Epithelial cell of prostate (primary cell): ENCODE data around the gene NEU1.

ENCODE experiments used
- DNase-seq: peaks from one replicate; pipeline ENCODE4 v3.0.0-alpha.2; 2011; ENCODE audit warnings: low read depth, low spot score
- H3K27ac ChIP-seq: fragments of 450-650 bp; 2 replicates; pipeline ENCODE4 v1.5.1; 2017; ENCODE audit warnings: mild to moderate bottlenecking

Gene NEU1

DNA sequence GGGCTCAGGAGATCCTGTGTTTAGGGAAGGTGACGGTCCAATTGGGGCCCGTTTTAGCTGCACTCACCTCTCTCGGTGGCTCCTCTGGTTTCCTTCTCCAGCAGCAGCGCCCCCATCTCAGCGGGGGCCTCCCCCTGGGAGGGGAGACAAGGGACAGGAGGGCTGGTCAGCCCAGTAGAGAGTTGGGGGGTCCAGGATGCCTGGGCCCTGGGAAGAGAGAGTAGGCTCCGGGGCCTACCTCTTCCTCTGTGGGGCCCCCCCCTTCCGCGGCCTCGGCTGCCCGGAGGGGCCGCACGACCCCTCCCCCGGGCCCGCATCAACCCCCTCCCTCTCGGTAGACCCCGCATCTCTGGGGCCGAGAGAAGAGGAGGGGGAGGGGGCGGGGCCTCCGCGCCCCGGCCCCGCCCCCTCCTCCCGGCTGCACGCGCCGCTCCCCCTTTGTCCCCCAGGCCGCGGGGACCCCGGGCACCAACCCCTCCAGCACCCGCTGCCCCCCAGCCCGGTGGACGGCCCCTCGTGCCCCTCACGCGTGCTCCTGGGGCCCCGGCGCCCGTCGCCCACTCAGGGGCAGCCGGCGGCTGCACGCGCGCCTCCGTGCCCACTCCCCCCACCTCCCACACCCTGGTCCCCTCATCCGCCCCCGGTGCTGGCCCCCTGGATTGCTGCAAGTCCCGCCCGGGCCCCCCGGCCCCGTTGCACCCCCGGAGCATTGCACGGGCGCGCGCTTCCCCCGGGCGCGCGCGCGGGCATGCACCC, 34.4 kb upstream of the NEU1 start:
- H3K27ac ChIP-seq, result peak overlapping the region; percentile 71
- no peak for DNase-seq

DNA sequence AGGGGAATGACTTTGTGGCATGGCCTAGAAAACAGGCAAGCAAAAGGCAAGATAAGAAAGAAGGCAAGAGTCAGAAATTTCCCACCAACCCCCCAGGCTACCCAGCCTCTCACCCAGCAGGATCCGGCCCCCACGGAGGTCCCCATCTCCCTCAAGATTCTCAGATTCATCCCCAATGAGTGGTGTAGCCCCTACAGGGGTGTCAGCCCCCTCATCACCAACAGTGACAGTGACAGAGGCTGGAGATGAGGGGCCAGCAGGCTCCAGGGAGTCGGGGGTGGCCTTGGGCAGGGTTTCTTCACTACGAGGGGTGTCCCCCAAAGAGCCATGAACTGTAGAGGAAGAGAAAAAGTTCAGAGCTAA, 33.9 kb upstream of the NEU1 start:
- H3K27ac ChIP-seq, result no peak overlapping the region
- no peak for DNase-seq

DNA sequence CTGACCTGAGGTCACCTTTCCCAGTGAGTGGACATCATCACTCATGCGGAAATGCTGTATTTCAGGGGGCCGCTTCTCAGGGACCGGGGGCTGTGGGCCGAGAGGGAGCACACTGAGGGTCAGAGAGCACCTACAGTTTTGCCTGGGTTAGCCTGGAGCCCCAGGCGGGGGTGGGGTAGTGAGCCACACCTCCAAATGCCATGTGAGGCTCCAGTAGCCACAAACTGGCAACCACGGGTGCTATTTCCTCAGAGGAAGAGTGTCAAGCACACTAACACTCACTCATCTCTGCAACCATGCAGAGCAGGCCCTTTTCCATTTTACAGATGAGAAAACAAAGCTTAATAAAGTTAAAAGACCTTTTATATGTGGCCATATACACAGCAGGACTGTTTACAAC, 30.2 kb upstream of the NEU1 start:
- H3K27ac ChIP-seq, result no peak overlapping the region
- DNase-seq, result no peak

DNA sequence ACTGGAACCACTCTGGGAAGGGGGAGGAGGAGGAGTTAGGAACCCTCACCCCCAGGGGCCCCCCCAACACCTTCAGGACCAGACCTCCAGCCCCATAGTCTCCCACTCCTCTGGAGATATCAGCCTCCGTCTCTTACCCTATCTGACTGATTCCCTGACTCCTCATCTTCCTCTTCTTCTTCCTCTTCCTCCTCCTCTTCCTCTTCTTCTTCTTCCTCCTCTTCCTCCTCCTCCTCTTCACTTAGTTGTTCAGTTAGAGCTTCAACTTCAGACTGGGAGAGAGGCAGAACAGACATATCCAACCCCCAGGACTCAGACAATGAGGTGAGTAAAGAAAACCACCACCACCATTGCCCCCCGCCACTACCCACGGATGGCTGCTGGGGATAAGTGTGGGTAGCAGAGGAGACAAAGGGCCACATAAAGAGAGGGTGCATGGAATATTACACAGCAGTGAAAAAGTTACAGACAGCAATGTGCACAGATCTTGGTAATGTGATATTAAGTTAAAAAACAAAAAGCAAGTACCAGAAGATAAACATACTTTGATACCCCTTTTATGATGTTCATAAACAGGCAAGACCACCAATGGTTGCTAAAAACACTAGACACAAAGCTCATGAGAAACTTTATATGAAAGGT, 26.8 kb upstream of the NEU1 start:
- DNase-seq, result no peak
- H3K27ac ChIP-seq, result no peak overlapping the region

DNA sequence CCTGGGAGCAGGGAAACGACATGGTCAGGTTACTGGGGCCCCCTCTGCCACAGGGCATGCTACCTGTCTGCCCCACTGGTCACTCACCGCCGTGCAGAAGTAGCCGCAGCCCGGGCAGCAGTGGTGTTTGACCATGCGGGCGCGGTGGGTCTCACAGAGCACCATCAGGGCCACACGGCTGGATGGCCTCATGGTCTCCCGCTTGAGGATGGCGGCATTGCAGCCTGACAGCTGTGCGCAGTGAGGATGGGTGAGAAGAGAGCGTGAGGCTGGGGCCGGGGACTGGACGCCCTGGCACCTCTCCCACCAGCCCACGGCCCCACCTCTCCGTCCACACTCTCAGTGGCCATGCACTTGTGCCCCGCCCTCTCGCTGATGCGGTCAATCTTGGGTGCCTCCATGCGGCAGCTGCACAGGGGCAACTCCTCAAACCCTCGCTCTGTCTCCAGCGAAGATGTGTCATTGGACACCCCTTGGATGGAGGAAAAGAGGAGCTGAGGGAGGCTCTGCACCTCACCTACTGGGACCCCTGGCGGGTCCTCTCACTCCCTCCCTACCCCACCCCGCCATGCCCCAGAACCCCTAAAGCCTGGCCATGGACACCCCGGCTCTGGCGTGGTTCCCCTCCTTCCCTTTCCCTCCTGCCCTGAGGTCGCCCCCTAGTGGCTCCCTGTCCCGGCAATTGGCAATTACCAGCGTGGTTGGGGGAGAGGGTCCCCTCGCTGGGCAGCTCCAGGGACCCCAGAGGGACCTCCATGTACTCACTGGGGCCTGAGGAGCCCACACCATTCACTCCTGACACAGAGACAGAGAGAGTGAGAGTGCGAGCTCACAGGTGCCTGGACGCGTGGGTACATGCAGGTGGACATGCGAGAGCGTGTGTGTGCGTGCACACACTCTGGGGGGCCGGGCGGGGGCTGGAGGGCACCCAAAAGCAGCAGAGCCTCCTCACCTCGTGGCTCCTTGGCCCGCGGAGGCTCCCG, 25.9 kb upstream of the NEU1 start:
- DNase-seq, result no peak
- H3K27ac ChIP-seq, result no peak overlapping the region

DNA sequence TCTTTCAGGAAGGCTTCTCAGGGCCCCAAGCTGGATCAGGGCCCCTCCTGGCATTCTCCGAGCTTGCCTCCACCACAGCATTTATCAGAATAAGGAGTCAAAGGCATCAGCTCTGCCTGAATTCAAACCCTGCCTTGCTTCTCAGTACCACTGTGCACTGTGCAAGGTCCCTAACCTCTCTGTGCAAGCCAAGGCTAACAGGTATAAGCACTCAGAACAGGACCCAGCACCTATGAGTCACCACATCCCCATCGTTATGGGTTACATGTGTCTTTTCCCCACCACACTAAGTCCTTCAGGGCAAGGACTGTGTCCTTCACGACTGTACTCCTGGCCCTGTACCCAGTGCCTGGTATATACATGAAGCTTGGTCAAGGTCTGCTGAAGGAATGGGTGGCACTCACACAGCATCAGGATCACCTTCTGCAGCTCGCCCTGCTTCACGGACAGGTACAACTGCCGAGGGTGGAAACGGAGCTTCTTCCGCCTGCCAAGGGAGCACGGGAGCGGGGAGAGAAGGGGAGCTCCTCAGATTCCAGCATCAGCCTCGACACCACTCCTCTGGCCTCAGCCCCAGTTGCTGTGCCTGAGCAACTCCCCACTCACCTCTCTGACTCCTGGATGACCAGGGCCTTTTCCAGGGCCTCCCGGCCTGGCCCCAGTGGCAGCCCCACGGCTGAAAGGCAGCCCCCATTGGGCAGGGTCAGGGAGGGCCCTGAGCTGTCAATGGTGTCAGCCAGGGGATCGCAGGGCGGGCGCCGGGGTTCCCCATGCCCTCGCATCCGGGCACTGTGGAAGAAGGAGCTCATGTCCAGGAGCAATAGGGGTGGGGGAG, 24.8 kb upstream of the NEU1 start:
- DNase-seq, result no peak
- H3K27ac ChIP-seq, result no peak overlapping the region

DNA sequence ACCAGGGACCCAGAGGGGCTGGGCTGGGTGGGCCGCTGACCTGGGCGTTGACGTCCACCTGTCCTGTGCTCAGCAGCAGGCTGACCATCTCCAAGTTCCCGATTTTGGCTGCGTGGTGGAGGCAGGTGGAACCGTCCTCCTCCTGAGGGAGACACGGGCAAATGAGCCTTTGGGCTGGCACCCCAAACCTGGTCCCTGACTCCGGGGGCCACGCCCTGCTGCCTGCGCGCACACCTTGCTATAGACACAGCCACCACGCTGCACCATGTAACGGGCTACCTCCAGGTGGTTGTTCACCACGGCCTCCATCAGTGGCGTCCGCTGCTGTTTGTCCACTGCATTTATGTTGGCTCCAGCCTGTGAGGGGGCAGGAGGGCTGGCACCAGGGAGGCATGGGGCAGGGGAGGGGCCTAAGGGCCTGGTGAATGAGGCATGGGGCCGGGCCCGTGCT, 23.9 kb upstream of the NEU1 start:
- no peak overlapping the region for H3K27ac ChIP-seq
- no peak for DNase-seq

DNA sequence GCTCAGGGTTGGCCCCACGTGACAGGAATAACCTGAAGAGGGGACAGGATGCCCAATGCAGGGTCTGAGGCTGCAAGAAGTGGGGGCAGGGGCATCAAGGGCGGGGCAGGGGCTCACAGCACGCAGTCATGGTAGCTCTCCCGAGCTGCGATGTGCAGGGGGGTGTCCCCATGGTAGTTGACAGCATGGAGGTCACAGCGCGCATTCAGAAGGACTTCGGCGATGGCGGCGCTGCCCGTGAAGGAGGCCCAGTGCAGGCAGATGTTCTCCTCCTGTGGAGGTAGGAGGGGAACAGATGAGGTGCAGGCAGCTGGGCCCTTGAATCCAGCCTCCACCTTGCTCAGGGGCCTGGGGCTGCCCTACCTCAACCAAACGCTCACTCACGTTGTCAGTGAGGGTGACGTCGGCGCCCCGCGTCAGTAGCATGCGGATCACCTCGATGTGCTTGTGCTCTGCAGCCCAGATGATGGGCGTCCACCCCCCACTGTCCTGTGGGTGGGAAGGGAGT, 22.0 kb upstream of the NEU1 start:
- no peak overlapping the region for H3K27ac ChIP-seq
- no peak for DNase-seq

DNA sequence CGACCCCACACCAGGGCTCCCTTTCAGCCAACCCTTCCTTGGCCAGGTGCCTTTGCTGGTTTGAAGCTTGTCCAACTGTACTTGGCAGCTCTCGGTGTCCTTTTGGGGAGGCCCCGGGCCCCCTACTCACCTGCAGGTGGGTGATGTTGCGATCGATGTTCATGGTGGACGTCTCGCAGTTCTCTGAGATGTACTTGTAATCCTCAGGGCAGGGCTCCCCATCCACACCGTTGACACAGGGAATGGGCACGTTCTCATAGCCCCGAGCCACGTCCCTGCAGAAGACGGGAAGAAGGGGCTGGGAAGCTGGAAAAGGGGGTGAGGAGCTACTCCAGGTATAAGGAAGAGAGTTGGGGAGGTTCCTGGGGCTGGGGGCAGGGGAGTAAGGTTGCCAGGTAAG, 21.1 kb upstream of the NEU1 start:
- H3K27ac ChIP-seq, result no peak overlapping the region
- no peak for DNase-seq

DNA sequence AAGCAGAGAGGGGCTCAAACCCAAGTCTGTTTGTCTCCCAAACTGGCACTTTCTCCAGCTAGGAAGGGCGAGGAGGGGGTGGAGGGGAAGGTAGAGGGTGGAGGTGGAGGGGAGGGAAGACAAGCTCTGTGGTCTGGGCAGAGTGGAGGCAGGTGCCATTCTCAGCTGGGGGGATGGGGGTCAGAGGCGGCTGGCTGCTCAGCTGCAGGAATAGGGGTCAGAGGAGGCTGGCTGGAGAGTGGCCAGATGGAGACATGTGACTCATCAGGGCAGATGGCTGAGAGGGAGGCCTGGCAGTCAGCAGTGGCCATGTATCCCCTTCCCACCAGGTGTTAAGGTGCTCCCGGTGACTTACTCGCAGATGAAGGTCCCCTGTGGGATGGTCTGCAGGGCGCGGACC, 19.7 kb upstream of the NEU1 start:
- H3K27ac ChIP-seq, result no peak overlapping the region
- no peak for DNase-seq

DNA sequence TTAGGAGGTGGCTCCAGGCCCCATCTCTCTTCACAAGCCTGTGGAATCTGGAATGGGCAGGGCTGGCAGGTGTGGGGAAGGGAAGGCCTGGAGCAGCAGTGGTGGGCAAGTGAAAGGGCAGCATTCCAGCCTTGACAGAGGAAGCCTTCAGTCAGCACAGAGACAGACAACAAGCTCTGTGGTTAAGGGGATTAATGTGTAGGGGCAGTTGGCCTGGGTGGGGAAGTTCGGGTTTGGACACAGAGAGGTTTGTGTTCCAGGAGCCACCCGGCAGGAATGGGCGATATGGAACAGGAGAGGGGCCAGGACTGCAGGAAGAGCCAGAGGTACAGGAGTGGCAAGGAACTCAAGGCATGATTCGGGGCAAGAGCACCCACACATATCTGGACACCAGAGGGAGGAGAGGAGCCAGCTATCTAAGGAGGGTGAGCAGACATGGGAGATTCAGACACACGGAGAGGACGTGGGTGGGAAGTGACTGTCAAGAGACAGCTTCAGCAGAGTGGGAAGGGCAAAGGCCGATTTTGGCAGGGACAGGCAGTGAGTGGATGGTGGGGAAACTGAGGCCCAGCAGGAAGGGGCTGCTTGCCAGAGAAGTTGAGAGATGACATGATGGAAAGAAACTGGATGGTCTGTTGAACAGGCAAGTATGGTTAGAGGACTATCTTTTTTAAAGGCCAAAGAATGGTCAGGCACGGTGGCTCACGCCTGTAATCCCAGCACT, 18.7 kb upstream of the NEU1 start:
- no peak for DNase-seq
- H3K27ac ChIP-seq, result no peak overlapping the region

DNA sequence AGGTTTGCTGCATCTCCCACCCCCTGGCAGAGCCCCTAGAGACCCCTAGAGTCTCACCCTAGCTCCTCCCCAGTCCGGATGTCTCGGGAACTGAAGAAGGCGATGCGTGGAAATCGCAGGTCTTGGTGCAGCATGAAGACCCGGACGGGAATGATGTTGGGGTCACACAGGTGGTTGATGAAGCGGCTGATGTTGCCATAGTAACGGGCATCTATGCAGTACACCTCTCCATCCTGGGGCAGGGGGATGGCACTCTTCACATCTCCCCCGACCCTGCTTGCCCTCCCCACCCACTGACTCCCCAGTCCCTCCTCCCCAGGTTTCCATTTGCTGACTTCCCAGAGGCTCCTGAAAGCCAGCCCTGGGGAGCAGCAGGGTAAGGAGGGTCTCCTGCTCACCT, 18.0 kb upstream of the NEU1 start:
- H3K27ac ChIP-seq, result no peak overlapping the region
- no peak for DNase-seq

DNA sequence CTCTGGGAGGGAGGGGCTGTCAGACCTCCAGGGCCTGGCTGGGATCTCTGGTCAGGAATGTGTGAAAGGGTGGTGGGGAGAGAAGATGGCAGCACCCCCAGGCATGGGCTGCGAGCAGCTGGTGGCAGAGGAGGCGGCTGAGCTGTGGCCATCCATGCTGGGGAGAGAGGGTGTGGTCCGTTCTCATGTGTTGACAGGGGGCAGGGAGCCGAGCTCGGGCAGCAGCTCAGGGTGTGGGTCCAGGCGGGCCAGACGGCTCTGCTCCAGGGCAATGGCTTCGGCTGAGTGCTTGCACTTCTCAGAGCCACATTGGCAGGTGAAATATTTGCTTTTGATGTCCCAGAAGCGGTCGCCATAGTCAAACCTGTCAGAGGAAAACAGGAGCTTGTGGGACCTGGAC, 17.3 kb upstream of the NEU1 start:
- DNase-seq, result no peak
- no peak overlapping the region for H3K27ac ChIP-seq

DNA sequence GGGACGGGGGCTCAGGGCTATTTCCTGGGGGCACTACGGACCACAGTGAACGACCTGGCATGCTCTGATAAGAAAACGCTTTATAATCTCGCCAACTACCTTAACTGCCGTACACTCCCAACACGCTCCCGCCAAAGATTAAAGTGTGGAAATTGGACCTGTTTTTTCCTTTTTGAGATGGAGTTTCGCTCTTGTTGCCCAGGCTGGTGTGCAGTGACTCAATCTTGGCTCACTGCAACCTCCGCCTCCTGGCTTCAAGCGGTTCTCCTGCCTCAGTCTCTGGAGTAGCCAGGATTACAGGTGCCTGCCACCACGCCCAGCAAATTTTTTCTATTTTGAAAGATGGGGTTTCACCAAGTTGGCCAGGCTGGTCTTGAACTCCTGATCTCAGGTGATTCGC, 16.5 kb upstream of the NEU1 start:
- no peak for DNase-seq
- peak overlapping the region; percentile 66 for H3K27ac ChIP-seq

DNA sequence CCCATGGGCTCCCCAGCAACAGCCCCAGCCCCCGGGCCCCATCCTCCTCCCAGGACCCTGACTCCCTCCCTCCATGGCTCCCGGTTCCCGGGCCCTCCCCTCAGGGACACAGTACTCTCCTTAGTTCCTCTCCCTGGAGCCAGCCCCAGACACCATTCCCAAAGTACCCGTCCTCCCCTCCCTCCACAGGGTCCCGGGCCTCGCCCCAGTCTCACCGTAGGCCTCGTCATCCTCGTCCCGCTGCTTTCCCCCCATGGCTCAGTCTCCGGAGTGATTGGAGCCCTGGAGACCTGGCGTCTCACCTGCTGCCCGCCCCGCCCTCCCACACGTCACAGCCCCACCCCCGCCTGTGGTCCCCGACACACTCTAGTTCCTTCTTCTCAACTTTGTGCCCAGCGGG, 16.1 kb upstream of the NEU1 start, which contains the start of gene SLC44A4:
Gene SLC44A4 (minus strand): TSS at position 272 of the 400 bp plus-strand sequence. CDS start 17 bp downstream, at position 255.
- H3K27ac ChIP-seq, result peak within 1 kb of the TSS; percentile 66
- DNase-seq, result no peak

DNA sequence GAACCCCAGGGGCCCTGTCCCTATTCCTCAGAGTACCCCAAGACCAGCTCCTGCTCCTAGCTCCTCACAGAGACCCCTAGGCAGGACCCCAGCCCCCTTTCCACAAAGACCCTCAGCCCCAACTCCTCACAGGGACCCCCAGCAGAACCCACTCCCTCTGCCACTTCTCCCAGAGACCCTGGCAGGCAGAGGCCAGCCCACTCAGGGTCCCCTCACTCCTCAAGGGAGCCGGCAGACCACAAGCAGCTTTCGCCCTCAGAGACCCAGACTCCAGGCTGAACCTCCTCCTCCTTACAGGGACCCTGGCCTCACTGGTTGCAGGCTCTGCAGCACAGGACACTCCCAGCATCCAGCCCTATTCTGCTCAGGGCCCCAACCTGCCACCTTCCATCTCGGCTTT, 15.6 kb upstream of the NEU1 start:
- peak overlapping the region; percentile 66 for H3K27ac ChIP-seq
- no peak for DNase-seq

DNA sequence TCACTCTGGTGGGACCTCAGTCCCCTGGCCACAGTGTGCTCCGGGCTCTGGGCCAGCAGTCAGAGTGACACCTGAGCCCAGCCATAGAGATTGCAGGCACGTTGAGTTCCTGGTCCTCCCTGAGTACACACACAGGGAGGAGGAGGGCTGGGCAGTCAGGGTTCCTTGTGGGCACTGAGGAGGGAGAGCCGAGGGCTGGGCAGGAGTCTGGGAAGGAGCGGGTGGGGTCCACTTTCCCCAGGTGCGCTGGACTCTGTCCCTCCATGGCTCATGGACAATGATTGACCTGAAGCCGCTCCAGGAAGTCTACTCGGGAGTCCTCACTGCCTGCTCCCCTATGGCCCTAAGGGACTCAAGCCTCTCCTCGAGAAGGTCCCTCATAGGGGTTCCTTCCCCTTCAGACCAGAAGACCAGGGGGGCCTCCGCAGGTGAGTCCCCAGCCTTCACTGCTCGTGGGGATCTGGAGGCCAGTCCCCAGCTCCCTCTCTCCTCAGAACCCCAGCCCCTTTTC, 15.1 kb upstream of the NEU1 start:
- no peak overlapping the region for H3K27ac ChIP-seq
- no peak for DNase-seq

DNA sequence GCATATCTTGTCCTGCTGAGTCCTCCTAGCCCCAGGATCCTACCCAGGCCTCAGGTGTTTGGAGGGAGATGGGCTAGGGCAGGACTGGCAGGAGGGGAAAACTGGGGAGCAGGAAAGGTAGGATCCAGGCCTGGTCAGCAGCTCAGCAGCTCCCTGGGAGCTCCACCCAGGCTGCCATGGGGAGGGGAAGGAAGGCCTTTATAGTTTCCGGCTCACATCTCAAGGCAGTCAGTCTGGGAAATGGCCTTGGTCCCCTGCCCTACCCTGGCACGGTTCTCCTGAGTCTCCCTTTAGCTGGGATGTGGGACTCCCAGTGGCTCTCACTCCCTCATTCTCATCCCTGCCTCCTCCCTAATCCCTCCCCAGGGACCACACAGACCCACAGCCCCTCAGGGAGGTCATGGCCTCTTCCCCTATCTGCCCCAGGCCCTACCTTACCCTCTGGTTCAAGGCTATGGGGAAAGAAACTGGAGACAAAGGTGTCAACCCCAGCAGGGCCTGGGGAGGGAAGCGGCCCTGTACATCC, 14.6 kb upstream of the NEU1 start:
- DNase-seq, result no peak
- H3K27ac ChIP-seq, result no peak overlapping the region

DNA sequence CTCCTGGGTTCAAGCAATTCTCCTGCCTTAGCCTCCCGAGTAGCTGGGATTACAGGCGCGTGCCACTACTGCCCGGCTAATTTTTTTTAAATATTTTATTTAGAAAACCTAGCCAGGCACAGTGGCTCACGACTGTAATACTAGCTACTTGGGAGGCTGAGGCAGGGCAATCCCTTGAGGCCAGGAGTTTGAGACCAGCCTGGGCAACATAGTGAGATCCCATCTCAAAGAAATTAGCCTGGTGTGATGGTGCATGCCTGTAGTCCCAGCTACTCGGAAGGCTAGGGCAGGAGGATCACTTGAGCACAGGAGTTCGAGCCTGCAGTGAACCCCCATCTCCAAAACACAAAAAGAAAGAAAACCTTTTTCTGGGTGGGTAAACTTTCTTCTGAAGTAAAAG, 13.7 kb upstream of the NEU1 start:
- no peak overlapping the region for H3K27ac ChIP-seq
- no peak for DNase-seq
